Ectodermal cell (in vitro differentiated cells): ENCODE results near the gene PKNOX2.

Experiments
- H3K27ac ChIP-seq: 2 replicates; pipeline ENCODE4 v1.7.0; 2013; ENCODE audit warnings: mild to moderate bottlenecking, low read depth, low read length; ENCODE audit not compliant: insufficient read depth, poor library complexity, severe bottlenecking
- H3K27me3 ChIP-seq: 2 replicates; pipeline ENCODE4 v1.7.0; 2013; ENCODE audit warnings: mild to moderate bottlenecking, low read length; ENCODE audit not compliant: insufficient read depth, control insufficient read depth, poor library complexity, severe bottlenecking
- H3K36me3 ChIP-seq: one replicate; pipeline ENCODE4 v1.7.0; 2013; ENCODE audit warnings: low read length; ENCODE audit not compliant: control insufficient read depth, insufficient read depth
- H3K4me1 ChIP-seq: one replicate; pipeline ENCODE4 v1.7.0; 2013; ENCODE audit warnings: low read length; ENCODE audit not compliant: control insufficient read depth, insufficient read depth
- H3K4me3 ChIP-seq: 2 replicates; pipeline ENCODE4 v1.7.0; 2013; ENCODE audit warnings: low read depth, low read length, control low read depth; ENCODE audit not compliant: insufficient read depth
- H3K9me3 ChIP-seq: 2 replicates; pipeline ENCODE4 v1.7.0; 2013; ENCODE audit warnings: mild to moderate bottlenecking, low read length, moderate library complexity; ENCODE audit not compliant: control insufficient read depth
- WGBS, 2 experiments: methylation state at CpG; one replicate each; pipeline ENCODE4 v1.1.7; 2013; ENCODE audit warnings: missing lambda C conversion rate in 2 of 2; 5-methylcytosine and 5-hydroxymethylcytosine counted together

PKNOX2 gene

GRCh38 chr11:125407046-125407445 is 242.5 kb downstream of the PKNOX2 start:
- H3K4me3 ChIP-seq = no peak overlapping the region
- no peaks in the 10 kb centered on the region for H3K27me3 ChIP-seq
- H3K36me3 ChIP-seq = peaks cover 10% of the 10 kb centered on the region
- H3K27ac ChIP-seq = no peak overlapping the region
- WGBS, 2 experiments = 83 to 90% methylated on average over 2 of the region's 2 CpGs
- no peaks in the 10 kb centered on the region for H3K9me3 ChIP-seq
- peaks cover 30% of the 10 kb centered on the region for H3K4me1 ChIP-seq

DNA sequence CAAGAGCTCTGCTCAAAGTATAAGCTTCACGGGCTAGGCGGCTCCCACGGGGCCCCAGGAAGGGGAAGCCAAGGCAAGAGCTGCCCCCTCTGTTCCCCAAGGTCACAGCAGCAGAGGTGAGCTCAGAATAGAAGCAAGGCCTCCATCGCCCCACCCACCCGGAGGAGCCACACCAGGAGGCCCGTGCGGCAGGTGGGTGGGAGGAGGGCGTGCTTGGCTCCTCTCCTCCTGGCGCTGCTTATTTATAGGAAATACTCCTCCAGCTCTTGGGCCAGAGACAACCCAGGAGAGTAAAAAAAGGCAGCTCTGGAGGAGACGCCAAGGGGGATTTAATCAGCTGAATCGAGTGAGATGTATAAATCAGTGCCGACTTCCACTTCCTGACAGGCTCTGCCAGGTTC is 243.8 kb downstream of the PKNOX2 start:
- H3K4me3 ChIP-seq = no peak overlapping the region
- H3K9me3 ChIP-seq = no peaks in the 10 kb centered on the region
- peaks cover 21% of the 10 kb centered on the region for H3K4me1 ChIP-seq
- 94 to 95% methylated on average over 12 of the region's 12 CpGs for WGBS, 2 experiments
- H3K27me3 ChIP-seq = no peaks in the 10 kb centered on the region
- no peak overlapping the region for H3K27ac ChIP-seq
- H3K36me3 ChIP-seq = peaks cover 11% of the 10 kb centered on the region

DNA sequence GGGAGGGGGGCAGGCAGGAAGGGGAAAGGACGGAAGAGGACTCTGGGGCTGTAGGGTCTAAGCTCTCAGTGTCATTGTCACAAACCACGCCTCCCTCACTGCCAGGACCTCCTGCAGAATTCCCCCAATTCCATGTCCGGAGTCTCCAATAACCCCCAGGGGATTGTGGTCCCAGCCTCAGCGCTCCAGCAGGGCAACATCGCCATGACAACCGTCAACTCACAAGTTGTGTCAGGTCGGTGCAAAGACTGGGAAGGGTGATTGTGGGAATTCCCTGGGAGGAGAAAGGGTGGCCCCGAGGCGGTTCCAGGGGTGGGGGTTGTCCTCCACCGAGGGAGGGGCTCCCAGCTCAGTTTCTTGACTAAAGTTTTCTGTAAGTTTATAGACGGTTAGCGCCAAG is 245.5 kb downstream of the PKNOX2 start:
- Histone ChIP-seq H3K4me3 (no peak overlapping the region), H3K27me3 (no peaks in the 10 kb centered on the region), H3K36me3 (peaks cover 11% of the 10 kb centered on the region), H3K9me3 (no peaks in the 10 kb centered on the region), H3K27ac (no peak overlapping the region), H3K4me1 (peaks cover 6% of the 10 kb centered on the region)
- 46 to 47% methylated on average over 12 of the region's 12 CpGs for WGBS, 2 experiments

- WGBS, 2 experiments = 95 to 98% methylated on average over 6 to 7 of the region's 7 CpGs
- Histone ChIP-seq H3K4me1 (no peaks in the 10 kb centered on the region), H3K27ac (no peak overlapping the region), H3K9me3 (no peaks in the 10 kb centered on the region), H3K4me3 (no peak overlapping the region), H3K36me3 (peaks cover 15% of the 10 kb centered on the region), H3K27me3 (no peaks in the 10 kb centered on the region)
Observed at GRCh38 chr11:125412177-125412496, 247.6 kb downstream of the PKNOX2 start.

DNA sequence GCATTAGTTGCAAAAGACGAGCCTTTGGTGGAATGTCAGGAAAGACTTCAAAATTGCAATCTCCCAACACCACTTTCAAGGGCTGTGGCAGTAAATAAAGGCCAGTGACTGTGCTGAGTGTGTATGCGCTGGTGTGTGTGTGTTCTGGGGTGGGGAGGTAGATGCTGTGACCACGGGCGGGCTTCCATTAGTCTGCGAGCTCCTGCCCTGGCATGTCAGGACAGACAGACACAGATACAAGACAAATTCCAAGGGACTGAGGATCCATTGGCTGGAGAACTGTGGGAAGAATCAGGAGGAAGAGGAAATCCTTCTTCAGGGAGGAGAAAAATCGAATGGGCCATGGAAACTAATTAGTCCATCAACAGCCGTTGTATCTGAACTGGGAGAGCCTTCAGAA is 248.0 kb downstream of the PKNOX2 start:
- Histone ChIP-seq H3K4me1 (no peaks in the 10 kb centered on the region), H3K36me3 (peaks cover 15% of the 10 kb centered on the region), H3K27me3 (no peaks in the 10 kb centered on the region), H3K27ac (no peak overlapping the region), H3K9me3 (no peaks in the 10 kb centered on the region), H3K4me3 (no peak overlapping the region)
- 93% methylated on average over 6 to 7 of the region's 7 CpGs for WGBS, 2 experiments

GRCh38 chr11:125413226-125413625 is 248.7 kb downstream of the PKNOX2 start:
- no peak overlapping the region for H3K27ac ChIP-seq
- H3K36me3 ChIP-seq = peaks cover 15% of the 10 kb centered on the region
- WGBS, 2 experiments = 86 to 87% methylated on average over 7 of the region's 7 CpGs
- H3K4me1 ChIP-seq = peaks cover 5% of the 10 kb centered on the region
- H3K4me3 ChIP-seq = no peak overlapping the region
- no peaks in the 10 kb centered on the region for H3K9me3 ChIP-seq
- H3K27me3 ChIP-seq = no peaks in the 10 kb centered on the region

DNA sequence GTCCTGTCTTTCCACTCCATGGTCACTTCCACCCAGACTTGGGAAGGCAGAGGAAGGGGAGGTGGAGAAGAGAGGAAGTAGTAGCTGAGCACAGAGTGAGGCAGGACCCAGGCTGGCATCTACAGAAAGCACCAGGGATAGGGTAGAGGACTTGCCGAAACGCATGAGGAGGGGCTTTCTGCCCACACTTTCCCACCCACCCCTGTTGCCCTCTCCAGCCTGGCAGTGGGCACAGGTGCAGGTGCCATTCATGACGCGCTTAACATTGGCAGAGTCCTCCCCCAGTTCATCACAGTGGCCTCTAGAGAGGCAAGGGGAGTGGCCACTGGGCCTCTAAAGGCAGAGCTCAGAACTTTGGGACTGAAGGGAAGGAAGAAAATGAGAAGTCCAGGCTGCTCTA is 249.6 kb downstream of the PKNOX2 start:
- 93 to 96% methylated on average over 4 of the region's 4 CpGs for WGBS, 2 experiments
- no peaks in the 10 kb centered on the region for H3K27me3 ChIP-seq
- H3K36me3 ChIP-seq = peaks cover 10% of the 10 kb centered on the region
- H3K9me3 ChIP-seq = no peaks in the 10 kb centered on the region
- no peak overlapping the region for H3K4me3 ChIP-seq
- no peak overlapping the region for H3K27ac ChIP-seq
- H3K4me1 ChIP-seq = peaks cover 14% of the 10 kb centered on the region

GRCh38 chr11:125416981-125417935 is 252.7 kb downstream of the PKNOX2 start:
- WGBS, 2 experiments = 89% methylated on average over 19 of the region's 20 CpGs
- H3K9me3 ChIP-seq = no peaks in the 10 kb centered on the region
- no peak overlapping the region for H3K4me3 ChIP-seq
- peaks cover 15% of the 10 kb centered on the region for H3K4me1 ChIP-seq
- H3K36me3 ChIP-seq = peaks cover 5% of the 10 kb centered on the region
- no peaks in the 10 kb centered on the region for H3K27me3 ChIP-seq
- no peak overlapping the region for H3K27ac ChIP-seq

- H3K36me3 ChIP-seq = peaks cover 5% of the 10 kb centered on the region
- no peaks in the 10 kb centered on the region for H3K9me3 ChIP-seq
- no peak overlapping the region for H3K27ac ChIP-seq
- H3K4me1 ChIP-seq = peaks cover 15% of the 10 kb centered on the region
- H3K4me3 ChIP-seq = no peak overlapping the region
- 54 to 60% methylated on average over 9 of the region's 9 CpGs for WGBS, 2 experiments
- H3K27me3 ChIP-seq = no peaks in the 10 kb centered on the region
Observed at GRCh38 chr11:125418396-125418795, 253.8 kb downstream of the PKNOX2 start.

DNA sequence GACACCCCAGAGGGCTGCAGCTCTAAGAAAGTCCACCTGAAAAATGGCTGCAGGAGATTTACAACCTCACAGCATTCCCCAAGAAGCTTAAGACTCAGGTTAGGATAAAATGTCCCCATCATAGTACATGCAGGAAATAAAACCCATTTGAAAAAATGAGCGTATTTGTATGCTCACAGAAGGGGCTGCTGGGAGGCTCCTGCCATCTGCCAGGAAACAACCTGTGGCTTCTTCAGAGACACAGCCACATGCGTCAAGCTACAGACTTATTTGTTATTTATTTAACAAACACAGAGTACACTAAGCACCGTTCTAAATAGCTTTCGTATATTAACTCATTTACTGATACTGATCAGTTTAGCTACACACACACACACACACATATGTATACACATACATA is 258.1 kb downstream of the PKNOX2 start:
- Histone ChIP-seq H3K9me3 (no peaks in the 10 kb centered on the region), H3K27me3 (no peaks in the 10 kb centered on the region), H3K36me3 (no peaks in the 10 kb centered on the region), H3K4me3 (no peak overlapping the region), H3K4me1 (peaks cover 15% of the 10 kb centered on the region), H3K27ac (no peak overlapping the region)
- 94 to 97% methylated on average over 4 of the region's 4 CpGs for WGBS, 2 experiments
